Parathyroid adenoma (tissue), 2 donors: ENCODE measurements around the gene SUSD6.
A peak's percentile ranks its signal among the peaks of the same experiment; 100 is the strongest.

ENCODE experiments used
- H2AFZ ChIP-seq: fragments of 300-600 bp; sonication (generic); one replicate; pipeline ENCODE4 v1.7.0; 2017; ENCODE audit warnings: antibody characterized with exemption, mild to moderate bottlenecking
- H3K27ac ChIP-seq: fragments of 300-600 bp; sonication (generic); one replicate; pipeline ENCODE4 v1.7.0; 2017
- H3K27me3 ChIP-seq: fragments of 300-600 bp; sonication (generic); one replicate; pipeline ENCODE4 v1.7.0; 2017; ENCODE audit warnings: low read length; ENCODE audit not compliant: control insufficient read depth, insufficient read depth
- H3K36me3 ChIP-seq: fragments of 300-600 bp; sonication (generic); one replicate; pipeline ENCODE4 v1.7.0; 2017; ENCODE audit warnings: low read length; ENCODE audit not compliant: control insufficient read depth, insufficient read depth
- H3K4me1 ChIP-seq: fragments of 300-600 bp; sonication (generic); one replicate; pipeline ENCODE4 v1.7.0; 2017; ENCODE audit warnings: control low read depth
- H3K4me2 ChIP-seq: fragments of 300-600 bp; sonication (generic); one replicate; pipeline ENCODE4 v1.7.0; 2017; ENCODE audit warnings: low read length
- H3K4me3 ChIP-seq: fragments of 300-600 bp; sonication (generic); one replicate; pipeline ENCODE4 v1.7.0; 2017; ENCODE audit warnings: low read depth, low read length
- H3K79me2 ChIP-seq: fragments of 300-600 bp; sonication (generic); one replicate; pipeline ENCODE4 v1.7.0; 2017; ENCODE audit warnings: control low read depth
- H3K9ac ChIP-seq: fragments of 300-600 bp; sonication (generic); one replicate; pipeline ENCODE4 v1.7.0; 2017; ENCODE audit warnings: mild to moderate bottlenecking
- H3K9me3 ChIP-seq: fragments of 300-600 bp; sonication (generic); one replicate; pipeline ENCODE4 v1.7.0; 2017; ENCODE audit warnings: low read length; ENCODE audit not compliant: control insufficient read depth
- CTCF ChIP-seq: fragments of 300-600 bp; sonication (generic); IDR thresholded peaks from one replicate; pipeline ENCODE4 v1.7.0; 2017; ENCODE audit warnings: antibody characterized with exemption, mild to moderate bottlenecking
- donor health status: primary hyperparathyroidism.

SUSD6 gene

GRCh38 chr14:69611172-69612013 lies at the start of gene SUSD6:
SUSD6 (plus strand) TSS chr14:69611596; CDS start chr14:69658593, 46,997 bp downstream.
- Histone ChIP-seq H2AFZ (peak within 1 kb of the TSS; percentile 97), H3K9ac (peak within 1 kb of the TSS; percentile 63), H3K4me3 (peak within 1 kb of the TSS; percentile 82), H3K4me1 (peaks cover 30% of the 10 kb centered on the region), H3K27me3 (no peaks in the 10 kb centered on the region), H3K79me2 (peaks cover 21% of the 10 kb centered on the region), H3K9me3 (no peaks in the 10 kb centered on the region), H3K27ac (peak within 1 kb of the TSS; percentile 93), H3K4me2 (peak within 1 kb of the TSS; percentile 97), H3K36me3 (no peaks in the 10 kb centered on the region)
- no peak for TF ChIP-seq CTCF

- Histone ChIP-seq H3K9ac (no peak overlapping the region), H3K79me2 (no peaks in the 10 kb centered on the region), H2AFZ (no peak overlapping the region), H3K27me3 (no peaks in the 10 kb centered on the region), H3K4me1 (no peaks in the 10 kb centered on the region), H3K9me3 (no peaks in the 10 kb centered on the region), H3K36me3 (no peaks in the 10 kb centered on the region), H3K4me2 (no peak overlapping the region), H3K27ac (no peak overlapping the region), H3K4me3 (no peak overlapping the region)
- TF ChIP-seq CTCF, result no peak
Observed at GRCh38 chr14:69561893-69562292, 49.5 kb upstream of the SUSD6 start.

GRCh38 chr14:69567563-69567962 lies 43.8 kb upstream of the SUSD6 start:
- no peak for TF ChIP-seq CTCF
- Histone ChIP-seq H3K27ac (no peak overlapping the region), H3K9ac (no peak overlapping the region), H3K4me3 (no peak overlapping the region), H3K4me1 (no peaks in the 10 kb centered on the region), H3K36me3 (no peaks in the 10 kb centered on the region), H3K9me3 (no peaks in the 10 kb centered on the region), H3K79me2 (no peaks in the 10 kb centered on the region), H3K27me3 (no peaks in the 10 kb centered on the region), H3K4me2 (no peak overlapping the region), H2AFZ (no peak overlapping the region)

- H3K4me1 ChIP-seq, result peaks cover 3% of the 10 kb centered on the region
- no peak overlapping the region for H3K27ac ChIP-seq
- H3K79me2 ChIP-seq, result no peaks in the 10 kb centered on the region
- TF ChIP-seq CTCF, result no peak
- H3K4me2 ChIP-seq, result no peak overlapping the region
- no peaks in the 10 kb centered on the region for H3K36me3 ChIP-seq
- no peaks in the 10 kb centered on the region for H3K9me3 ChIP-seq
- no peak overlapping the region for H2AFZ ChIP-seq
- H3K27me3 ChIP-seq, result peaks cover 7% of the 10 kb centered on the region
- H3K9ac ChIP-seq, result no peak overlapping the region
- H3K4me3 ChIP-seq, result no peak overlapping the region
Observed at GRCh38 chr14:69569859-69570258, 41.5 kb upstream of the SUSD6 start.
